Esophagus muscularis mucosa (tissue), 4 donors: ENCODE results near the gene KRTAP4-6.

ENCODE experiments used
- EP300 ChIP-seq: sonication (generic); formaldehyde crosslinking; IDR thresholded peaks from one replicate; pipeline ENCODE4 v1.6.1; 2017; ENCODE audit warnings: antibody characterized with exemption
- POLR2AphosphoS5 ChIP-seq, 2 donors: sonication (generic); formaldehyde crosslinking; IDR thresholded peaks; one replicate each; pipeline ENCODE4 v1.6.1; 2017; ENCODE audit warnings: antibody characterized with exemption in 2 of 2
- TF ChIP-seq, protein P1 (sequence below), 3 experiments: fragments of 200-600 bp in 2 of 3; fragments of 450-650 bp in 1 of 3; sonication (generic) in 2 of 3; IDR thresholded peaks; one replicate each; pipeline ENCODE4 v1.5.1; 2017 to 2019; ENCODE audit warnings: antibody characterized with exemption in 3 of 3, mild to moderate bottlenecking in 2 of 3, moderate library complexity in 1 of 3

DNA sequence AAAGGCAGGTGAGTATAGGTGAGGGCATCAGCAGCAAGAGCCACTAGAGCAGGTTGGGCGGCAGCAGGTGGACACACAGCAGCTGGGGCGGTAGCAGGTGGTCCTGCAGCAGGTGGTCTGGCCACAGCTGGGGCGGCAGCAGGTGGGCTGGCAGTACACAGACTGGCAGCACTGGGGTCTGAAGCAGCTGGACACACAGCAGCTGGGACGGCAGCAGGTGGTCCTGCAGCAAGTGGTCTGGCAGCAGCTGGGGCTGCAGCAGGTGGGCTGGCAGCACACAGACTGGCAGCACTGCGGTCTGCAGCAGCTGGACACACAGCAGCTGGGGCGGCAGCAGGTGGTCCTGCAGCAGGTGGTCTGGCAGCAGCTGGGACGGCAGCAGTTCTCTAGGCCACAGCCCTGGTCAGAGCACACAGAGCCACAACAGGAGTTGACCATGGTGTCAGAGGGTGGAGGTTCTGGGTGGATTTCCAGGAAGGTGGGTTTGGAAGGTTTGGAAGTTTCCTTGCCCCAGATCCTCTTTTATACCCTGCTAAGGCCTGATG lies 37.5 kb upstream of the KRTAP4-6 start, which contains the start of gene KRTAP4-2:
- TF ChIP-seq, protein P1, sequence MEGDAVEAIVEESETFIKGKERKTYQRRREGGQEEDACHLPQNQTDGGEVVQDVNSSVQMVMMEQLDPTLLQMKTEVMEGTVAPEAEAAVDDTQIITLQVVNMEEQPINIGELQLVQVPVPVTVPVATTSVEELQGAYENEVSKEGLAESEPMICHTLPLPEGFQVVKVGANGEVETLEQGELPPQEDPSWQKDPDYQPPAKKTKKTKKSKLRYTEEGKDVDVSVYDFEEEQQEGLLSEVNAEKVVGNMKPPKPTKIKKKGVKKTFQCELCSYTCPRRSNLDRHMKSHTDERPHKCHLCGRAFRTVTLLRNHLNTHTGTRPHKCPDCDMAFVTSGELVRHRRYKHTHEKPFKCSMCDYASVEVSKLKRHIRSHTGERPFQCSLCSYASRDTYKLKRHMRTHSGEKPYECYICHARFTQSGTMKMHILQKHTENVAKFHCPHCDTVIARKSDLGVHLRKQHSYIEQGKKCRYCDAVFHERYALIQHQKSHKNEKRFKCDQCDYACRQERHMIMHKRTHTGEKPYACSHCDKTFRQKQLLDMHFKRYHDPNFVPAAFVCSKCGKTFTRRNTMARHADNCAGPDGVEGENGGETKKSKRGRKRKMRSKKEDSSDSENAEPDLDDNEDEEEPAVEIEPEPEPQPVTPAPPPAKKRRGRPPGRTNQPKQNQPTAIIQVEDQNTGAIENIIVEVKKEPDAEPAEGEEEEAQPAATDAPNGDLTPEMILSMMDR (IDR thresholded peaks at IDR 0.05): no peak
- no peak for TF ChIP-seq EP300
- TF ChIP-seq POLR2AphosphoS5 (IDR thresholded peaks at IDR 0.05): no peak
